GM23248 (cell line): ENCODE results near the gene MAP4K2.

Source experiments
- EZH2 ChIP-seq: fragments of 200-600 bp; sonication (generic); IDR thresholded peaks from 2 replicates; pipeline ENCODE4 v1.6.1; 2018; ENCODE audit warnings: antibody characterized with exemption, mild to moderate bottlenecking; ENCODE audit not compliant: insufficient read depth, poor library complexity, severe bottlenecking
- EZH2phosphoT487 ChIP-seq: fragments of 200-600 bp; sonication (generic); IDR thresholded peaks from 2 replicates; pipeline ENCODE4 v1.6.1; 2018; ENCODE audit warnings: antibody characterized with exemption, moderate library complexity, mild to moderate bottlenecking, low read depth; ENCODE audit not compliant: insufficient read depth

DNA sequence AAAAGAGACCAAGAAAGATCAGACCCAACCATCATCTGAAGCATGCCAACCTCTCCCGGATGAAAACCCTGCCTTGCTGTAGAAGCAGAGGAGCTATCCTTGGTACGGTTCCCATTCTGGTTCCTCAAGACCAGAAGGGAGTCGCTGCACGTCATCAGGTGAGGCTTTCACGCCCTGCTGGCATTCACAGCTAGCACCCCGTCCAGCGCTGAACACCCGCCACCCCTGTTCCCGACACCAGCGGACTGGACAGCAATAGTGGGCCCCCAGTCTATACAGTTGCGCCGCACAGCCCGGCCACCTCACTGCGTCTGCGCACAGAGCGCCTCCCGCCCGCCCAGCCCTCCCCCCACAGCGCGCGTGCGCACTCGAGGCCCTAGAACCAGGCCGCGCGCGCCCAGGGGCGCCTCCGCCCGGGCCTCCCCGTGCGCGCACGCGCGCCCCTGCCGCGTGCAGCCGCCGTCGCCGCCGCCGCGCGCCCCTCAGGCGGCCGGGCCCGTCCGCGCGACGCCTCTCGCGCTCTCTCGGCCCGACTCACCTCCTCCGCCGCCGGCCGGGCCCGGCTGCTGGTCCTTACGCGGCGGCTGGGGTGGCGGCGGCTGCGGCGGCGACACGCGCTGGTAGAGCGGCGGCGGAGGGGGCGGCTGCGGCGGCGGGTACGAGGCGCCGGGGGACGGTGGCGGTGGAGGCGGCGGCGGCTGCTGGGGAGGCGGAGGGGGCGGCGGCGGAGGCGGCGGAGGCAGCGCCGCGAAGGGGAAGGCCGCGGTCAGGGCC lies 25.4 kb downstream of the MAP4K2 start:
- TF ChIP-seq EZH2 (no peak), EZH2phosphoT487 (no peak)
